PC-3 (cell line): ENCODE data around the gene UTS2. TPM values are rescaled to one million over a fixed set of nuclear protein-coding genes. Genes with fewer than 3 reads are reported as not detected.
A peak's percentile ranks its signal among the peaks of the same experiment; 100 is the strongest.

ENCODE experiments used
- ATAC-seq: fragments of 200-7000 bp; cut with Tn5 transposase; 2 replicates; pipeline ENCODE4 v1.9.1; 2020; ENCODE audit warnings: mild to moderate bottlenecking, moderate library complexity
- BruUV-seq: library from RNA; stranded (reverse); fragments of 400-500 nt; replicated peaks from 2 replicates; lab custom pipeline; 2021; lab: Mats Ljungman, UMichigan
- CTCF ChIA-PET: fragments of 300-600 bp; sonication (Branson Sonifier 250); formaldehyde crosslinking; loops from one replicate; lab custom pipeline; 2022; ENCODE audit warnings: antibody characterized with exemption; lab: Charles Lee
- POLR2A ChIA-PET: fragments of 300-600 bp; sonication (Branson Sonifier 250); formaldehyde crosslinking; loops from one replicate; lab custom pipeline; 2022; ENCODE audit warnings: antibody characterized with exemption; ENCODE audit not compliant: unreplicated experiment; lab: Charles Lee
- DNase-seq: peaks from one replicate; pipeline ENCODE4 v3.0.0-alpha.2; 2015
- H2AFZ ChIP-seq: fragments of 300-600 bp; sonication (generic); 2 replicates; pipeline ENCODE4 v1.6.0; 2016; ENCODE audit warnings: antibody characterized with exemption, low read length
- H3F3A ChIP-seq: fragments of 300-600 bp; sonication (generic); one replicate; pipeline ENCODE4 v1.6.0; 2017; ENCODE audit warnings: antibody characterized with exemption, low read length, control low read depth, mild to moderate bottlenecking; ENCODE audit not compliant: unreplicated experiment
- H3K27ac ChIP-seq: fragments of 300-600 bp; sonication (generic); 2 replicates; pipeline ENCODE4 v1.5.1; 2016; ENCODE audit warnings: mild to moderate bottlenecking, low read length
- H3K27me3 ChIP-seq: fragments of 300-600 bp; sonication (generic); 2 replicates; pipeline ENCODE4 v1.6.1; 2016; ENCODE audit warnings: low read length, mixed read lengths
- H3K36me3 ChIP-seq: fragments of 300-600 bp; sonication (generic); 2 replicates; pipeline ENCODE4 v1.6.1; 2016; ENCODE audit warnings: low read depth, mixed run types, low read length, mixed read lengths
- H3K4me1 ChIP-seq: fragments of 300-600 bp; sonication (generic); 2 replicates; pipeline ENCODE4 v1.5.1; 2016; ENCODE audit warnings: low read length; ENCODE audit not compliant: insufficient read depth
- H3K4me2 ChIP-seq: fragments of 300-600 bp; sonication (generic); 2 replicates; pipeline ENCODE4 v1.6.0; 2016; ENCODE audit warnings: low read length
- H3K4me3 ChIP-seq: fragments of 300-600 bp; sonication (generic); 2 replicates; pipeline ENCODE4 v1.5.1; 2016; ENCODE audit warnings: mild to moderate bottlenecking, low read length, mixed read lengths
- H3K79me2 ChIP-seq: fragments of 300-600 bp; sonication (generic); 2 replicates; pipeline ENCODE4 v1.6.1; 2017; ENCODE audit warnings: low read length, mixed read lengths
- H3K9ac ChIP-seq: fragments of 300-600 bp; sonication (generic); 2 replicates; pipeline ENCODE4 v1.6.0; 2016; ENCODE audit warnings: mild to moderate bottlenecking, low read length
- H3K9me2 ChIP-seq: fragments of 300-600 bp; sonication (generic); replicated peaks from 2 replicates; pipeline ENCODE4 v1.6.1; 2016; ENCODE audit warnings: mixed run types, low read length, mixed read lengths
- H3K9me3 ChIP-seq: fragments of 300-600 bp; sonication (generic); 2 replicates; pipeline ENCODE4 v1.6.1; 2016; ENCODE audit warnings: low read length, mixed read lengths
- H4K20me1 ChIP-seq: fragments of 300-600 bp; sonication (generic); 2 replicates; pipeline ENCODE4 v1.6.1; 2016; ENCODE audit warnings: low read length, mixed read lengths
- EZH2 ChIP-seq: fragments of 300-600 bp; sonication (generic); IDR thresholded peaks from one replicate; pipeline ENCODE4 v1.6.1; 2017; ENCODE audit warnings: antibody characterized with exemption, mild to moderate bottlenecking, low read length; ENCODE audit not compliant: unreplicated experiment
- EZH2phosphoT487 ChIP-seq: fragments of 300-600 bp; sonication (generic); IDR thresholded peaks from 2 replicates; pipeline ENCODE4 v1.6.1; 2018; ENCODE audit warnings: mild to moderate bottlenecking, antibody characterized with exemption, low read length, borderline replicate concordance
- intact Hi-C: fragments of 100-400 bp; cut with micrococcal nuclease; formaldehyde crosslinking; loops from 2 replicates; pipeline ENCODE4 v1.9.0; 2023
- total RNA-seq: library from RNA; depleted of rRNA; stranded (reverse); fragments of >200 nt; gene quantifications from 2 replicates; pipeline ENCODE4 v1.2.3, GENCODE V29; 2014
- TF ChIP-seq, protein P1 (sequence below): fragments of 300-600 bp; sonication (generic); conservative IDR thresholded peaks from 2 replicates; pipeline ENCODE4 v1.5.1; 2017; ENCODE audit warnings: antibody characterized with exemption, low read depth, mild to moderate bottlenecking, low read length

The UTS2 gene
- total RNA-seq, 1 experiment from 2014 or later: not detected

DNA sequence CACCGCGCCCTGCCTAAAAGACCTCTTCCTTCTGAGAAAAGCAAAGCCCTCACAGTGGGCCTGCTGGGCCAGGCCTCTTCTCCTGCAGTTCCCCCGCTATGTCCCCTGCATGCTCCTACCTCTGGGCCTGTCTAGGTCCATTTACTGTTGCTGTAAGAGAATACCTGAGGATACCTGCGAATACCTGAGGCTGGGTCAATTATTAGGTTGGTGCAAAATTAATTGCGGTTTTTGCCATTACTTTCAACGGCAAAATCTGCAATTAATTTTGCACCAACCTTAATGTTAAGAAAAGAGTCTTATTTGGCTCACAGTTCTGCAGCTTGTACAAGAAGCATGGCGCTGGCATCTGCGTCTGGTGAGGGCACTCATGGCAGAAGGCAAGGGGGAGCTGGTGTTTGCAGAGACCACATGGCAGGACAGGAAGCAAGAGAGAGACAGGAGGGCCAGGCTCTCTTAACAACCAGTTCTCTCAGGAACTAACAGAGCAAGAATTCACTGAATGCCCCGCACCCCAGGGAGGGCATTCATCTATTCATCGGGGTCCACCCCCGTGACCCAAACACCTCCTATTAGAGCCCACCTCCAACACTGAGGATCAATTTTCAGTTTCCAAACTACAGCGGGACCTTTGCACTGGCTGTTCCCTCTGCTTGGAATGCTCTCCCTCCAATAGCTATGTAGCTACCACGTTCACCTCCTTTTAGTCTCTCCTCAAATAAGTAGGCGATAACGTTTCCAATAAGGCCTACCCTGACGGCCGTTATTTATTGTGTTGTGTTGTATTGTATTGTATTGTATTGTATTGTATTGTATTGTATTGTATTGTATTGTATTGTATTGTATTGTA lies 9.6 kb upstream of the UTS2 start:
- H3F3A ChIP-seq: no peaks in the 10 kb centered on the region
- intact Hi-C loops: no loop called here
- no peak overlapping the region for H3K4me3 ChIP-seq
- CTCF ChIA-PET: no interaction called here
- H3K27me3 ChIP-seq: no peaks in the 10 kb centered on the region
- ATAC-seq: no peak
- TF ChIP-seq, protein P1, sequence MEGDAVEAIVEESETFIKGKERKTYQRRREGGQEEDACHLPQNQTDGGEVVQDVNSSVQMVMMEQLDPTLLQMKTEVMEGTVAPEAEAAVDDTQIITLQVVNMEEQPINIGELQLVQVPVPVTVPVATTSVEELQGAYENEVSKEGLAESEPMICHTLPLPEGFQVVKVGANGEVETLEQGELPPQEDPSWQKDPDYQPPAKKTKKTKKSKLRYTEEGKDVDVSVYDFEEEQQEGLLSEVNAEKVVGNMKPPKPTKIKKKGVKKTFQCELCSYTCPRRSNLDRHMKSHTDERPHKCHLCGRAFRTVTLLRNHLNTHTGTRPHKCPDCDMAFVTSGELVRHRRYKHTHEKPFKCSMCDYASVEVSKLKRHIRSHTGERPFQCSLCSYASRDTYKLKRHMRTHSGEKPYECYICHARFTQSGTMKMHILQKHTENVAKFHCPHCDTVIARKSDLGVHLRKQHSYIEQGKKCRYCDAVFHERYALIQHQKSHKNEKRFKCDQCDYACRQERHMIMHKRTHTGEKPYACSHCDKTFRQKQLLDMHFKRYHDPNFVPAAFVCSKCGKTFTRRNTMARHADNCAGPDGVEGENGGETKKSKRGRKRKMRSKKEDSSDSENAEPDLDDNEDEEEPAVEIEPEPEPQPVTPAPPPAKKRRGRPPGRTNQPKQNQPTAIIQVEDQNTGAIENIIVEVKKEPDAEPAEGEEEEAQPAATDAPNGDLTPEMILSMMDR: no peak
- TF ChIP-seq EZH2phosphoT487 (no peak), EZH2 (no peak)
- H3K9me2 ChIP-seq: no peaks in the 10 kb centered on the region
- H3K79me2 ChIP-seq: no peaks in the 10 kb centered on the region
- H3K9me3 ChIP-seq: no peaks in the 10 kb centered on the region
- H4K20me1 ChIP-seq: no peaks in the 10 kb centered on the region
- H3K36me3 ChIP-seq: no peaks in the 10 kb centered on the region
- no peak overlapping the region for H3K4me2 ChIP-seq
- no peak overlapping the region for H3K27ac ChIP-seq
- DNase-seq: no peak
- H3K9ac ChIP-seq: no peak overlapping the region
- H3K4me1 ChIP-seq: no peaks in the 10 kb centered on the region
- no peak overlapping the region for H2AFZ ChIP-seq
- POLR2A ChIA-PET: no interaction called here
- BruUV-seq: no TSS peak

DNA sequence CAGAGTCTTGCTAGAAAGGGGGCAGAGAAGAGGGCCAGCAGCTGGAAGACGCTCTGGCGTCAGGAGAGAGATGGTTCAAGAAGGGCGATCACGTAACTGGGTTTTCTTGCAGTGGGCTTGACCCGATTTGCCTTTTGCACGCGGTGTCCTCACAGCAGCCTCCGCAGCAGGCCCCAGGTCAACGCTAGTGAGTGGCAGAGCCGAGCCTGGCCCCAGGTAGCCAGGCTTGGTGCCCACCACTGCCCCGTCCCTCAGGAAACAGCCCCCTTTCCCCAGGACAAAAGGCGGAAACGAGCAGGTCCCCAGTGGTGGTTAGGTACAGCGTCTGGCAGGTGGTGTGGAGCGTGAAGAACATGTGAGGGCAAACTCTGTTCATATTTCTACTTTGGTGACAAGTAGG lies 8.6 kb upstream of the UTS2 start:
- Histone ChIP-seq H3K27me3 (no peaks in the 10 kb centered on the region), H3K4me3 (no peak overlapping the region), H3K4me1 (no peaks in the 10 kb centered on the region), H3F3A (no peaks in the 10 kb centered on the region), H4K20me1 (no peaks in the 10 kb centered on the region), H3K9me2 (no peaks in the 10 kb centered on the region), H3K4me2 (no peak overlapping the region), H3K9ac (no peak overlapping the region), H3K27ac (no peak overlapping the region), H2AFZ (no peak overlapping the region), H3K36me3 (no peaks in the 10 kb centered on the region), H3K9me3 (no peaks in the 10 kb centered on the region), H3K79me2 (no peaks in the 10 kb centered on the region)
- no peak for TF ChIP-seq EZH2
- TF ChIP-seq, protein P1: no peak
- no peak for TF ChIP-seq EZH2phosphoT487
- ATAC-seq: no peak
- CTCF ChIA-PET: no interaction called here
- no TSS peak for BruUV-seq
- POLR2A ChIA-PET: no interaction called here
- intact Hi-C loops: no loop called here
- DNase-seq: no peak

DNA sequence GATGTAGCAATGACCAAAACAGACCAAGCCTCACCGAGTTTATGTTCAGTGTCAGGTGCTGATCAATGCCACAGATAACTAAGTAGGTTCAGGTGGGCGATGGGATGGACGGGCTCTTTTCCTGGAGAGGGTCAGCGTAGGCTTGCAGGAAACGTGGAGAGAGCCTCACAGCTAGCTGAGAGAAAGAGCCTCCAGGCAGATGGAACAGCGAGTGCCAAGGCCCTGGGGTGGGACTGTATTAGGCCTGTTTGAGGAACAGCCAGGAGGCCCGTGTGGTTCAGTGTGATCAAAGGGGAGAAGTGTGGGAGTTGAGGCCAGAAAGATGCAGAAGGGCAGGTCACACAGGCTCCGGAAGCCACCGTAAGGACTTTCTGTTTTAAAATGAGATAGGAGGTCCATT lies 7.3 kb upstream of the UTS2 start:
- Histone ChIP-seq H3K9me2 (no peaks in the 10 kb centered on the region), H3K27ac (no peak overlapping the region), H3K36me3 (no peaks in the 10 kb centered on the region), H3K4me3 (no peak overlapping the region), H3K9me3 (no peaks in the 10 kb centered on the region), H3K27me3 (no peaks in the 10 kb centered on the region), H3F3A (no peaks in the 10 kb centered on the region), H3K9ac (no peak overlapping the region), H3K79me2 (no peaks in the 10 kb centered on the region), H3K4me1 (no peaks in the 10 kb centered on the region), H3K4me2 (no peak overlapping the region), H4K20me1 (no peaks in the 10 kb centered on the region), H2AFZ (no peak overlapping the region)
- ChIA-PET CTCF (no interaction called here), POLR2A (no interaction called here)
- no peak for ATAC-seq
- TF ChIP-seq EZH2phosphoT487 (no peak), EZH2 (no peak)
- TF ChIP-seq, protein P1: no peak
- no TSS peak for BruUV-seq
- intact Hi-C loops: no loop called here
- DNase-seq: peak; percentile 6
